SK-N-SH treated with all-trans-retinoic acid at 6 μM for 48 hours (cell line): Measurements from ENCODE around the gene SYTL1.

Experiments
- ARNTL ChIP-seq: fragments of 450-650 bp; formaldehyde crosslinking; IDR thresholded peaks from 2 replicates; pipeline ENCODE4 v1.5.0; 2020; ENCODE audit warnings: low read depth, mild to moderate bottlenecking, moderate library complexity, borderline replicate concordance
- GLIS3 ChIP-seq: fragments of 250-450 bp; sonication (Bioruptor Pico); IDR thresholded peaks from 2 replicates; pipeline ENCODE4 v1.5.0; 2020; ENCODE audit warnings: mild to moderate bottlenecking, moderate library complexity
- OSR1 ChIP-seq: fragments of 250-450 bp; sonication (Bioruptor Pico); IDR thresholded peaks from 2 replicates; pipeline ENCODE4 v1.8.0; 2022; ENCODE audit warnings: moderate library complexity, mild to moderate bottlenecking, inconsistent platforms
- POU6F1 ChIP-seq: fragments of 250-450 bp; sonication (Bioruptor Pico); IDR thresholded peaks from 2 replicates; pipeline ENCODE4 v1.8.0; 2021; ENCODE audit warnings: low read depth, mild to moderate bottlenecking, moderate library complexity, borderline replicate concordance
- PPARA ChIP-seq: fragments of 250-450 bp; sonication (Bioruptor Pico); IDR thresholded peaks from 2 replicates; pipeline ENCODE4 v1.5.0; 2020; ENCODE audit warnings: mild to moderate bottlenecking, borderline replicate concordance
- RARB ChIP-seq: fragments of 250-450 bp; sonication (Bioruptor Pico); IDR thresholded peaks from 2 replicates; pipeline ENCODE4 v1.8.0; 2021; ENCODE audit warnings: mild to moderate bottlenecking, moderate library complexity
- TSHZ2 ChIP-seq: fragments of 250-450 bp; sonication (Bioruptor Pico); IDR thresholded peaks from 2 replicates; pipeline ENCODE4 v1.5.0; 2020; ENCODE audit warnings: mild to moderate bottlenecking, moderate library complexity
- ZC3H10 ChIP-seq: fragments of 250-450 bp; sonication (Bioruptor Pico); IDR thresholded peaks from 2 replicates; pipeline ENCODE4 v1.5.1; 2021; ENCODE audit warnings: mild to moderate bottlenecking, moderate library complexity
- ZFP3 ChIP-seq: fragments of 250-450 bp; sonication (Bioruptor Pico); IDR thresholded peaks from 2 replicates; pipeline ENCODE4 v1.5.0; 2020; ENCODE audit warnings: mild to moderate bottlenecking, moderate library complexity
- ZFP30 ChIP-seq: fragments of 450-650 bp; formaldehyde crosslinking; IDR thresholded peaks from 2 replicates; pipeline ENCODE4 v1.5.0; 2022; ENCODE audit warnings: mild to moderate bottlenecking, moderate library complexity
- ZNF70 ChIP-seq: fragments of 450-650 bp; formaldehyde crosslinking; IDR thresholded peaks from 2 replicates; pipeline ENCODE4 v1.5.0; 2020; ENCODE audit warnings: mild to moderate bottlenecking, moderate library complexity
- TF ChIP-seq, protein P1 (sequence below): fragments of 250-450 bp; sonication (Bioruptor Pico); IDR thresholded peaks from 2 replicates; pipeline ENCODE4 v1.8.0; 2020; ENCODE audit warnings: mild to moderate bottlenecking, moderate library complexity, borderline replicate concordance
- TF ChIP-seq, protein P2 (sequence below): fragments of 250-450 bp; sonication (Bioruptor Pico); IDR thresholded peaks from 2 replicates; pipeline ENCODE4 v1.5.1; 2020; ENCODE audit warnings: low read depth, mild to moderate bottlenecking, moderate library complexity
- TF ChIP-seq, protein P3 (sequence below): fragments of 250-450 bp; sonication (Bioruptor Pico); IDR thresholded peaks from 2 replicates; pipeline ENCODE4 v1.5.1; 2021; ENCODE audit warnings: mild to moderate bottlenecking, moderate library complexity

DNA sequence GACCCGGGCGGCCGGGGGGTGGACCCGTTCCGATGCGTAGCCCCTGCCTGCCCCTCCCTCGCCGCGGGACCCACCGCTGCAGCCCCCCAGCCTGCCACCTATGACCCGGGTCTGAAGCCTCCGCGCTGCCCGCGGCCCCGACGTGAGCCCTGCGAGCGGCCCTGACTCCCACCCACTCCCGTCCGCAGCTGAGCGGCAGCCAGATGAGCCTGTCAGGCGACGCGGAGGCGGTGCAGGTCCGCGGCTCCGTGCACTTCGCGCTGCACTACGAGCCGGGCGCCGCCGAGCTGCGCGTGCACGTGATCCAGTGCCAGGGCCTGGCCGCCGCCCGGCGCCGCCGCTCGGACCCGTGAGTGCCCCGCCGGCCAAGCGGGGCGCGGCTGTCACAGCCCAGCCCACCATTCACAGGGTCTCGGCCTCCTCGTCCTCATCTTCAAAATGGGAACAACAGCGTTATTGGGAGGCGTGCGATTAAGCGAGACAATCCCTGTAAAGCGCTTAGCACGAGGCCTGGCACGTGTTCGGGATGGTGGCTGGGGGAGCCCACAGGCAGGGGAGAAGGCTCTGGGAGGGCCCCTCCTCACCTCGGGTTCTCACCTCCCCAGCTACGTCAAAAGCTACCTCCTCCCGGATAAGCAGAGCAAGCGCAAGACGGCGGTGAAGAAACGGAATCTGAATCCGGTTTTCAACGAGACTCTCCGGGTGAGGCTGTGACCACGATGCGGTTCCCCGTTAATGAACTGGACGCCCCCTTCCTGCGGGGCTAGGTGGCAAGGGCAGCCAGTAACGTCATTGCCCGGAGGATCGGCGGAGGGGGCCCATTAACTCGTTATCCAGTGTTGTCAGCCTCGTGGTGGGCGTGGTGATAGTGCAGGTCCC, 8.2 kb downstream of the SYTL1 start:
- TF ChIP-seq, protein P1, sequence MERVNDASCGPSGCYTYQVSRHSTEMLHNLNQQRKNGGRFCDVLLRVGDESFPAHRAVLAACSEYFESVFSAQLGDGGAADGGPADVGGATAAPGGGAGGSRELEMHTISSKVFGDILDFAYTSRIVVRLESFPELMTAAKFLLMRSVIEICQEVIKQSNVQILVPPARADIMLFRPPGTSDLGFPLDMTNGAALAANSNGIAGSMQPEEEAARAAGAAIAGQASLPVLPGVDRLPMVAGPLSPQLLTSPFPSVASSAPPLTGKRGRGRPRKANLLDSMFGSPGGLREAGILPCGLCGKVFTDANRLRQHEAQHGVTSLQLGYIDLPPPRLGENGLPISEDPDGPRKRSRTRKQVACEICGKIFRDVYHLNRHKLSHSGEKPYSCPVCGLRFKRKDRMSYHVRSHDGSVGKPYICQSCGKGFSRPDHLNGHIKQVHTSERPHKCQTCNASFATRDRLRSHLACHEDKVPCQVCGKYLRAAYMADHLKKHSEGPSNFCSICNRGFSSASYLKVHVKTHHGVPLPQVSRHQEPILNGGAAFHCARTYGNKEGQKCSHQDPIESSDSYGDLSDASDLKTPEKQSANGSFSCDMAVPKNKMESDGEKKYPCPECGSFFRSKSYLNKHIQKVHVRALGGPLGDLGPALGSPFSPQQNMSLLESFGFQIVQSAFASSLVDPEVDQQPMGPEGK (CRISPR knock-in tag) = no peak
- TF ChIP-seq, protein P2, sequence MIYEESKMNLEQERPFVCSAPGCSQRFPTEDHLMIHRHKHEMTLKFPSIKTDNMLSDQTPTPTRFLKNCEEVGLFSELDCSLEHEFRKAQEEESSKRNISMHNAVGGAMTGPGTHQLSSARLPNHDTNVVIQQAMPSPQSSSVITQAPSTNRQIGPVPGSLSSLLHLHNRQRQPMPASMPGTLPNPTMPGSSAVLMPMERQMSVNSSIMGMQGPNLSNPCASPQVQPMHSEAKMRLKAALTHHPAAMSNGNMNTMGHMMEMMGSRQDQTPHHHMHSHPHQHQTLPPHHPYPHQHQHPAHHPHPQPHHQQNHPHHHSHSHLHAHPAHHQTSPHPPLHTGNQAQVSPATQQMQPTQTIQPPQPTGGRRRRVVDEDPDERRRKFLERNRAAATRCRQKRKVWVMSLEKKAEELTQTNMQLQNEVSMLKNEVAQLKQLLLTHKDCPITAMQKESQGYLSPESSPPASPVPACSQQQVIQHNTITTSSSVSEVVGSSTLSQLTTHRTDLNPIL (CRISPR knock-in tag) = no peak
- TF ChIP-seq POU6F1 (CRISPR knock-in tag) (no peak), ZC3H10 (CRISPR knock-in tag) (no peak), PPARA (no peak), TSHZ2 (CRISPR knock-in tag) (no peak), GLIS3 (CRISPR knock-in tag) (no peak), ARNTL (CRISPR knock-in tag) (no peak), ZFP3 (CRISPR knock-in tag) (no peak), OSR1 (CRISPR knock-in tag) (no peak), ZNF70 (CRISPR knock-in tag) (no peak), ZFP30 (CRISPR knock-in tag) (no peak), RARB (CRISPR knock-in tag) (no peak)
- TF ChIP-seq, protein P3, sequence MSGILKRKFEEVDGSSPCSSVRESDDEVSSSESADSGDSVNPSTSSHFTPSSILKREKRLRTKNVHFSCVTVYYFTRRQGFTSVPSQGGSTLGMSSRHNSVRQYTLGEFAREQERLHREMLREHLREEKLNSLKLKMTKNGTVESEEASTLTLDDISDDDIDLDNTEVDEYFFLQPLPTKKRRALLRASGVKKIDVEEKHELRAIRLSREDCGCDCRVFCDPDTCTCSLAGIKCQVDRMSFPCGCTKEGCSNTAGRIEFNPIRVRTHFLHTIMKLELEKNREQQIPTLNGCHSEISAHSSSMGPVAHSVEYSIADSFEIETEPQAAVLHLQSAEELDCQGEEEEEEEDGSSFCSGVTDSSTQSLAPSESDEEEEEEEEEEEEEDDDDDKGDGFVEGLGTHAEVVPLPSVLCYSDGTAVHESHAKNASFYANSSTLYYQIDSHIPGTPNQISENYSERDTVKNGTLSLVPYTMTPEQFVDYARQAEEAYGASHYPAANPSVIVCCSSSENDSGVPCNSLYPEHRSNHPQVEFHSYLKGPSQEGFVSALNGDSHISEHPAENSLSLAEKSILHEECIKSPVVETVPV = no peak
